Suprapubic skin (tissue), 3 donors: ENCODE results near the gene TRIM40.

Experiments
- CTCF ChIP-seq, 2 donors: fragments of 200-600 bp in 1 of 2; fragments of 450-650 bp in 1 of 2; sonication (generic) in 1 of 2; IDR thresholded peaks; one replicate each; pipeline ENCODE4 v1.5.1; 2016 to 2019; ENCODE audit warnings: antibody characterized with exemption in 2 of 2, mild to moderate bottlenecking in 1 of 2, moderate library complexity in 1 of 2
- EP300 ChIP-seq: sonication (generic); formaldehyde crosslinking; IDR thresholded peaks from one replicate; pipeline ENCODE4 v1.6.1; 2017; ENCODE audit warnings: antibody characterized with exemption
- POLR2A ChIP-seq, 2 donors: fragments of 450-650 bp; IDR thresholded peaks; one replicate each; pipeline ENCODE4 v1.6.1; 2017; ENCODE audit warnings: antibody characterized with exemption in 2 of 2, mild to moderate bottlenecking in 2 of 2, moderate library complexity in 2 of 2

- TF ChIP-seq CTCF (IDR thresholded peaks at IDR 0.05): no peak
- TF ChIP-seq POLR2A (IDR thresholded peaks at IDR 0.05): no peak
- no peak for TF ChIP-seq EP300
Observed at GRCh38 chr6:30171677-30172471, 35.9 kb downstream of the TRIM40 start.
